ENCODE data around the gene GABRR3. TPM values are rescaled to one million over a fixed set of nuclear protein-coding genes. Genes with fewer than 3 reads are reported as not detected.

Gene GABRR3
- total and polyA plus RNA-seq, 12 donors: not detected

DNA sequence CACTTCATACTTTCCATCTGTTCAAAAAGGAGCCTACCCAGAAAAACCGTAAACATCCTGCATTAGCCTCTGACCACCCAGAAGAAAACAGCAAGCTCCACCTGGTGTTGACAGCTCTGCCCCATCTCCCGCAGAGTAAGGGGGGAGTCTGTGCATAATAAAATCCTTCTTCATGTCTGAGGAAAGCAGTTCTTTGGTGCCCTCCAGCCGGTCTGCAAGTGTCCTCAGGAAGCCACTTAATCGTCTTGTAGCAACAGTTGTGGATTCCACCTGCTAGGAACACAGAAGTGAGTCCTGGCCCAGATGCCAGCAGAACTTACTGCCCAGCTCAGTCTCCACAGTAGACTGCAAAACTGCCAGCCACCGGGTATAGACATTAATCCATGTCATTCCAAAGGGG is 85.4 kb downstream of the GABRR3 start:
- ATAC-seq (no peak), DNase-seq (no peak)
- no peak overlapping the region for H3K4me3 ChIP-seq
- no peak overlapping the region for H3K27ac ChIP-seq
- H3K36me3 ChIP-seq: peaks cover 0 to 100% (median 33%) of the 10 kb centered on the region in 9 donors
- no peaks in the 10 kb centered on the region for H3K27me3 ChIP-seq
- H3K4me1 ChIP-seq: peaks cover 0 to 12% (median 0%) of the 10 kb centered on the region in 9 donors
- no peaks in the 10 kb centered on the region for H3K9me3 ChIP-seq
- 66 to 72% methylated on average over 5 of the region's 5 CpGs for WGBS, 2 donors
- intact Hi-C loops (cut with DNase I): loop anchor here in 2 of 10 donors (10.0 kb wide), 1 partner anchor 155 kb away; no protein-coding TSS in a partner anchor
- TF ChIP-seq, protein P1, sequence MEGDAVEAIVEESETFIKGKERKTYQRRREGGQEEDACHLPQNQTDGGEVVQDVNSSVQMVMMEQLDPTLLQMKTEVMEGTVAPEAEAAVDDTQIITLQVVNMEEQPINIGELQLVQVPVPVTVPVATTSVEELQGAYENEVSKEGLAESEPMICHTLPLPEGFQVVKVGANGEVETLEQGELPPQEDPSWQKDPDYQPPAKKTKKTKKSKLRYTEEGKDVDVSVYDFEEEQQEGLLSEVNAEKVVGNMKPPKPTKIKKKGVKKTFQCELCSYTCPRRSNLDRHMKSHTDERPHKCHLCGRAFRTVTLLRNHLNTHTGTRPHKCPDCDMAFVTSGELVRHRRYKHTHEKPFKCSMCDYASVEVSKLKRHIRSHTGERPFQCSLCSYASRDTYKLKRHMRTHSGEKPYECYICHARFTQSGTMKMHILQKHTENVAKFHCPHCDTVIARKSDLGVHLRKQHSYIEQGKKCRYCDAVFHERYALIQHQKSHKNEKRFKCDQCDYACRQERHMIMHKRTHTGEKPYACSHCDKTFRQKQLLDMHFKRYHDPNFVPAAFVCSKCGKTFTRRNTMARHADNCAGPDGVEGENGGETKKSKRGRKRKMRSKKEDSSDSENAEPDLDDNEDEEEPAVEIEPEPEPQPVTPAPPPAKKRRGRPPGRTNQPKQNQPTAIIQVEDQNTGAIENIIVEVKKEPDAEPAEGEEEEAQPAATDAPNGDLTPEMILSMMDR (IDR thresholded peaks at IDR 0.05): no peak

DNA sequence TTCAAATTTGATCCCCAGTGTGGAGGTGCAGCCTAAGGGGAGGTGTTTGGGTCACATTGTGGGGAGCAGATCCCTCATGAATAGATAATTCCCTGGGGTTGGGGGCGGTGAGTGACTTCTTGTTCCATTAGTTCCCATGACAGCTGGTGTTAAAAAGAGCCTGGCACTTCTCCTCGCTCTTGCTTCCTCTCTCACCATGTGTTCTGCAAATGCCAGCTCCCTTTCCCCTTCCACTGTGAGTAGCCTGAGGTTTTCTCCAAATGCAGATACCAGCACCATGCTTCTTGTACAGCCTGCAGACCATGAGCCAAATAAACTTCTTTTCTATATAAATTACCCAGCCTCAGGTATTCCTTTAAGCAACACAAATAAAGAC is 86.0 kb downstream of the GABRR3 start:
- no peaks in the 10 kb centered on the region for H3K9me3 ChIP-seq
- H3K4me3 ChIP-seq: no peak overlapping the region
- intact Hi-C loops (cut with DNase I): loop anchor here in 2 of 10 donors (10.0 kb wide), 1 partner anchor 154 kb away; no protein-coding TSS in a partner anchor
- no peak for DNase-seq
- H3K27me3 ChIP-seq: no peaks in the 10 kb centered on the region
- no peak for ATAC-seq
- whole genome bisulfite sequencing, 2 donors: 69 to 84% methylated on average over 2 of the region's 2 CpGs
- TF ChIP-seq, protein P1 (IDR thresholded peaks at IDR 0.05): no peak
- peaks cover 0 to 12% (median 0%) of the 10 kb centered on the region in 9 donors for H3K4me1 ChIP-seq
- H3K36me3 ChIP-seq: peaks cover 0 to 100% (median 35%) of the 10 kb centered on the region in 9 donors
- no peak overlapping the region for H3K27ac ChIP-seq

DNA sequence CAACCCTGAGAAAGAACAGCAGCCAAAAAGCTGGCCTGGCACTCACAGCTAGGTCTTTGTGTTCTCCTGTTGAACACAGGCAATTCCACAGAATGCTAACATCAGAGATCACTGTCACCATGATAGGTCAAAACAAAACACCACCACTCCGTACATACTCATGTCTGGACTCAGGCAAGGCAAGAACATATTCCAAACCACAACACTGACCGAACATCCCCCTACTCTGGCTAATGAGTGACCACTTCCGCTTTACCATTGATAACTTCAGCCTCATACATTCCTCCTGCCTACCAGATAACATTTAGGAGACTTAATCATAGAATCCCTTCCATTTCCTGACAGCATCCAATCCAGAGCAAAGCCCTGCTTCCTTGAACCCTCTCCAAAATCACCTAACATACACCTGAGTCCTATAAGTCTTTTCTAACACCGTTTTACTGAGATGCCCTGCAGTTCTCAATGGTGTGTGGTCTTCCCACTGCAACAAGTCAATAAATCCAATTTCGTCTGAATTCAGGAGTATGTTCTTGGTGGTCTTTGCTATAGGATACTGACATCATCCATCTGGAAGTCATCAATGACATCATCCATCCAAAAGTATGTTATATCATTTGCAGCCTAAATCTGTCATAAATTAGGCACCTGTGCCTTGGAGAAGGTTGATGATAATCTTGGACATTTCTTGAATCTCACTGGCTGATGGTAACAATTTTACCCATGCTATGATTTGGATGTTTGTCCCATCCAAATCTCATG is 86.6 kb downstream of the GABRR3 start:
- intact Hi-C loops (cut with DNase I): loop anchor here in 2 of 10 donors (10.0 kb wide), 1 partner anchor 154 kb away; no protein-coding TSS in a partner anchor
- Histone ChIP-seq H3K4me1 (peaks cover 0 to 12% (median 0%) of the 10 kb centered on the region in 9 donors), H3K36me3 (peaks cover 0 to 100% (median 35%) of the 10 kb centered on the region in 9 donors), H3K4me3 (no peak overlapping the region), H3K27me3 (no peaks in the 10 kb centered on the region), H3K9me3 (no peaks in the 10 kb centered on the region), H3K27ac (no peak overlapping the region)
- ATAC-seq (no peak), DNase-seq (no peak)
- TF ChIP-seq, protein P1 (IDR thresholded peaks at IDR 0.05): no peak
- WGBS, 2 donors: 85% methylated on average over 5 of the region's 5 CpGs

DNA sequence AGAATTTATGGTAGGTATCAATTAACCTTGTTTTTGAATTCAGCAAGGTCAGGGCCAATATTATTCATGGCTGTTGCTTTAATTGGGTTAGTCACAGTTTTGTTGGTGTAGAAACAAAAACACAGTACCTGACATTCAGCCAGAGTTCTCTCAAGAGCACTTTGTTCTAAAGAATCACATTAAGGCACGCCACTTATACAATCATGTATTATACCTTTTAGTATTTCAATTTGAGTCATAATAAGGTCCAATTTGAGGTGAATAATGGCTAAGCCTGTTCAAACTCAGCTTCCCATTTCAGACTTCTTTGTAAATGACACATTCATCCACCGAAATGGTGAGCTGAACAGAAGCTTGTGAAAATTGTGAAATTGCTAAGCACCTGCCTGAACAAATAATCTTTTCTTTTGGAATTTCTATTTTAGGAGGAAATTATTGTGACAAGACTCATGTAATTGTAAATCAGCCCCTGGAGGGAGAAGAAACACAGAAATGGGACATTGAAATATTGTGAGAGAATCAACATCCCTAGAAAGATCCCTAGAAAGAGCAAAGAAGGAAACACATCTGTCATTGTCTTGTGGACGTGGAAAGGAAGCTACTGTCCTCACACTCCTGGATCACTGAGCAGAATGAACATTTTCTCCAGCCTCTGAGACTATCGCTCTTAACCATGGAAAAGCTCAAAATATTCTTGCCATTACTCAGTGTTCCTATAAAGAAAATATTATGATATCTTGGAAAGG is 92.1 kb downstream of the GABRR3 start:
- WGBS, 2 donors: 81 to 90% methylated on average over 4 of the region's 4 CpGs
- DNase-seq (no peak), ATAC-seq (no peak)
- H3K4me1 ChIP-seq: no peaks in the 10 kb centered on the region
- peaks cover 0 to 100% (median 47%) of the 10 kb centered on the region in 9 donors for H3K36me3 ChIP-seq
- TF ChIP-seq, protein P1 (IDR thresholded peaks at IDR 0.05): no peak
- H3K27ac ChIP-seq: no peak overlapping the region
- no peaks in the 10 kb centered on the region for H3K9me3 ChIP-seq
- intact Hi-C loops (cut with DNase I): loop anchor here in 3 of 10 donors (5.0 to 10.0 kb wide), 2 partner anchors 148 to 151 kb away; no protein-coding TSS in a partner anchor
- H3K27me3 ChIP-seq: no peaks in the 10 kb centered on the region
- H3K4me3 ChIP-seq: no peak overlapping the region
